Measurements from ENCODE around the gene STYXL2.

- TF ChIP-seq POLR2A (IDR thresholded peaks at IDR 0.05; ENCODE audit: low read length) (no peak), GATA1 (IDR thresholded peaks at IDR 0.05; ENCODE audit: low read depth, low read length) (no peak)
Measured at GRCh38 chr1:167071286-167071685, 22.6 kb upstream of the STYXL2 start.

Data from erythroblast (primary cell).